Activated naive CD4-positive, alpha-beta T cell (primary cell): Measurements from ENCODE around the gene PIP5KL1.

Experiments
- DNase-seq, 4 experiments: peaks; one replicate each; lab custom pipeline; 2025; lab: John Stamatoyannopoulos, UW

PIP5KL1 gene

GRCh38 chr9:127930231-127931091 is at the start of gene PIP5KL1:
TSS of gene PIP5KL1 (minus strand) at chr9:127930777. CDS start at chr9:127930752, 25 bp downstream.
- peak in 3 of 4 experiments; percentile 26 to 63 (median 42) for DNase-seq

- DNase-seq: peak in 1 of 4 experiments; percentile 47
These were observed 49.6 kb upstream of the PIP5KL1 start for GRCh38 chr9:127980060-127980705.

GRCh38 chr9:127979333-127980059 is 48.9 kb upstream of the PIP5KL1 start:
- no peak for DNase-seq

- no peak for DNase-seq
These were observed 48.4 kb upstream of the PIP5KL1 start for GRCh38 chr9:127979015-127979332.

- no peak for DNase-seq
These were observed 47.5 kb upstream of the PIP5KL1 start for GRCh38 chr9:127977884-127978647.

GRCh38 chr9:127977009-127977883 is 46.7 kb upstream of the PIP5KL1 start:
- DNase-seq: no peak

- no peak for DNase-seq
These were observed 45.9 kb upstream of the PIP5KL1 start for GRCh38 chr9:127976498-127976897.

- no peak for DNase-seq
These were observed 45.1 kb upstream of the PIP5KL1 start for GRCh38 chr9:127975376-127976315.

GRCh38 chr9:127974769-127975261 is 44.2 kb upstream of the PIP5KL1 start:
- DNase-seq: no peak

GRCh38 chr9:127974001-127974768 is 43.6 kb upstream of the PIP5KL1 start:
- no peak for DNase-seq

GRCh38 chr9:127973169-127974000 is 42.8 kb upstream of the PIP5KL1 start:
- no peak for DNase-seq

- no peak for DNase-seq
These were observed 41.8 kb upstream of the PIP5KL1 start for GRCh38 chr9:127972236-127972871.

- no peak for DNase-seq
These were observed 41.0 kb upstream of the PIP5KL1 start for GRCh38 chr9:127971357-127972235.

- peak in 2 of 4 experiments; percentile 46 to 55 for DNase-seq
These were observed 40.1 kb upstream of the PIP5KL1 start for GRCh38 chr9:127970401-127971313.

GRCh38 chr9:127968700-127969383 is 38.3 kb upstream of the PIP5KL1 start:
- no peak for DNase-seq
